ENCODE results near the gene ATP13A1.

GRCh38 chr19:19662871-19663255 is 613 bp downstream of the ATP13A1 start:
- TF ChIP-seq, protein P1, sequence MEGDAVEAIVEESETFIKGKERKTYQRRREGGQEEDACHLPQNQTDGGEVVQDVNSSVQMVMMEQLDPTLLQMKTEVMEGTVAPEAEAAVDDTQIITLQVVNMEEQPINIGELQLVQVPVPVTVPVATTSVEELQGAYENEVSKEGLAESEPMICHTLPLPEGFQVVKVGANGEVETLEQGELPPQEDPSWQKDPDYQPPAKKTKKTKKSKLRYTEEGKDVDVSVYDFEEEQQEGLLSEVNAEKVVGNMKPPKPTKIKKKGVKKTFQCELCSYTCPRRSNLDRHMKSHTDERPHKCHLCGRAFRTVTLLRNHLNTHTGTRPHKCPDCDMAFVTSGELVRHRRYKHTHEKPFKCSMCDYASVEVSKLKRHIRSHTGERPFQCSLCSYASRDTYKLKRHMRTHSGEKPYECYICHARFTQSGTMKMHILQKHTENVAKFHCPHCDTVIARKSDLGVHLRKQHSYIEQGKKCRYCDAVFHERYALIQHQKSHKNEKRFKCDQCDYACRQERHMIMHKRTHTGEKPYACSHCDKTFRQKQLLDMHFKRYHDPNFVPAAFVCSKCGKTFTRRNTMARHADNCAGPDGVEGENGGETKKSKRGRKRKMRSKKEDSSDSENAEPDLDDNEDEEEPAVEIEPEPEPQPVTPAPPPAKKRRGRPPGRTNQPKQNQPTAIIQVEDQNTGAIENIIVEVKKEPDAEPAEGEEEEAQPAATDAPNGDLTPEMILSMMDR (IDR thresholded peaks at IDR 0.05) = no peak
- TF ChIP-seq EP300 (IDR thresholded peaks at IDR 0.05) = no peak
- no peak for TF ChIP-seq POLR2AphosphoS5 (IDR thresholded peaks at IDR 0.05)
- no peak for TF ChIP-seq POLR2A (IDR thresholded peaks at IDR 0.05)
